UCSD-AML1 (cell line): ENCODE results near the gene TBC1D7.

Experiments used
- DNase-seq: peaks from one replicate; lab custom pipeline; 2025; ENCODE audit not compliant: unreplicated experiment; lab: John Stamatoyannopoulos, UW

The TBC1D7 gene

GRCh38 chr6:13328076-13328874 is at the start of gene TBC1D7:
Gene TBC1D7, minus strand, starts transcription at chr6:13328537. Its CDS starts 1,639 bp downstream, at chr6:13326898.
- peak; percentile 94 for DNase-seq

- no peak for DNase-seq
These were observed 48.9 kb upstream of the TBC1D7 start for GRCh38 chr6:13377054-13377758.

- DNase-seq = no peak
These were observed 47.1 kb upstream of the TBC1D7 start for GRCh38 chr6:13375360-13375878.

- no peak for DNase-seq
These were observed 45.6 kb upstream of the TBC1D7 start for GRCh38 chr6:13373919-13374318.

GRCh38 chr6:13373488-13373886 is 45.1 kb upstream of the TBC1D7 start:
- DNase-seq = no peak

- DNase-seq = no peak
These were observed 44.6 kb upstream of the TBC1D7 start for GRCh38 chr6:13372688-13373487.

- DNase-seq = no peak
These were observed 43.7 kb upstream of the TBC1D7 start for GRCh38 chr6:13372076-13372475.

GRCh38 chr6:13371421-13372072 is 43.2 kb upstream of the TBC1D7 start:
- DNase-seq = no peak

- DNase-seq = no peak
These were observed 42.3 kb upstream of the TBC1D7 start for GRCh38 chr6:13370623-13371022.

GRCh38 chr6:13369591-13369990 is 41.3 kb upstream of the TBC1D7 start:
- DNase-seq = no peak

GRCh38 chr6:13368731-13369115 is 40.4 kb upstream of the TBC1D7 start:
- no peak for DNase-seq

- no peak for DNase-seq
These were observed 39.9 kb upstream of the TBC1D7 start for GRCh38 chr6:13368079-13368730.

- DNase-seq = no peak
These were observed 39.1 kb upstream of the TBC1D7 start for GRCh38 chr6:13367396-13367795.

- DNase-seq = no peak
These were observed 37.0 kb upstream of the TBC1D7 start for GRCh38 chr6:13365320-13365719.

- DNase-seq = no peak
These were observed 36.5 kb upstream of the TBC1D7 start for GRCh38 chr6:13364842-13365241.

GRCh38 chr6:13362412-13362811 is 34.1 kb upstream of the TBC1D7 start:
- no peak for DNase-seq

GRCh38 chr6:13360671-13361540 is 32.6 kb upstream of the TBC1D7 start:
- peak; percentile 82 for DNase-seq

- DNase-seq = no peak
These were observed 30.9 kb upstream of the TBC1D7 start for GRCh38 chr6:13359287-13359686.

GRCh38 chr6:13358511-13358910 is 30.2 kb upstream of the TBC1D7 start:
- DNase-seq = no peak
